Endothelial cell of umbilical vein (primary cell): ENCODE results near the gene RNF213. TPM values are rescaled to one million over a fixed set of nuclear protein-coding genes. Genes with fewer than 3 reads are reported as not detected.

Source experiments
- BruUV-seq: library from RNA; stranded (reverse); fragments of 400-500 nt; replicated peaks from 2 replicates; lab custom pipeline; 2021; lab: Mats Ljungman, UMichigan
- CTCF ChIA-PET: fragments of 300-600, 350-600 bp; sonication (Branson Sonifier 250); formaldehyde crosslinking; loops from one replicate; lab custom pipeline; 2021; ENCODE audit warnings: antibody characterized with exemption, inconsistent platforms; lab: Charles Lee
- POLR2A ChIA-PET: fragments of 300-600, 350-600 bp; sonication (Branson Sonifier 250); formaldehyde crosslinking; loops from one replicate; lab custom pipeline; 2021; ENCODE audit warnings: antibody characterized with exemption, inconsistent platforms; lab: Charles Lee
- DNase-seq: peaks from one replicate; pipeline ENCODE4 v3.0.0-alpha.2; 2011; ENCODE audit warnings: low read depth, low spot score
- FAIRE-seq: peaks from 2 replicates; lab custom pipeline; 2011; peaks lifted over from hg19 to GRCh38; lab: Jason Lieb, UNC
- H2AFZ ChIP-seq: 2 replicates; pipeline ENCODE4 v1.6.0; 2012; ENCODE audit warnings: low read depth, low read length, control low read depth, inconsistent platforms
- H3K27ac ChIP-seq: 2 replicates; pipeline ENCODE4 v1.5.1; 2011; ENCODE audit warnings: low read depth, mild to moderate bottlenecking, control low read depth, low read length, moderate library complexity; ENCODE audit not compliant: insufficient read depth
- H3K27me3 ChIP-seq, 2 experiments: 2 replicates each; pipeline versions ENCODE4 v1.6.0 to v1.6.1; 2011; ENCODE audit warnings: low read length in 2 of 2, mixed read lengths in 1 of 2; ENCODE audit not compliant: control insufficient read depth in 2 of 2, insufficient read depth in 2 of 2
- H3K36me3 ChIP-seq, 2 experiments: 2 replicates in 1 of 2; 3 replicates in 1 of 2; pipeline ENCODE4 v1.5.1; 2011; ENCODE audit warnings: low read length in 2 of 2, mild to moderate bottlenecking in 1 of 2, moderate library complexity in 1 of 2; ENCODE audit not compliant: control insufficient read depth in 2 of 2, insufficient read depth in 2 of 2; ENCODE audit errors: extremely low read depth in 1 of 2
- H3K4me1 ChIP-seq: 3 replicates; pipeline ENCODE4 v1.5.1; 2011; ENCODE audit warnings: mild to moderate bottlenecking, low read length; ENCODE audit not compliant: control insufficient read depth, insufficient read depth; ENCODE audit errors: extremely low read depth
- H3K4me2 ChIP-seq: 2 replicates; pipeline ENCODE4 v1.6.1; 2011; ENCODE audit warnings: low read length, control low read depth, mixed read lengths; ENCODE audit not compliant: insufficient read depth
- H3K4me3 ChIP-seq, 3 experiments: fragments of 200-600 bp in 1 of 3; sonication (generic), shearing (Covaris generic) in 1 of 3; replicated peaks in 1 of 3; 2 replicates each; pipeline ENCODE4 v1.5.1; 2011 to 2016; ENCODE audit warnings: control low read depth in 3 of 3, low read length in 3 of 3, mild to moderate bottlenecking in 2 of 3, inconsistent platforms in 1 of 3, low read depth in 1 of 3, moderate library complexity in 1 of 3; ENCODE audit not compliant: insufficient read depth in 1 of 3
- H3K79me2 ChIP-seq: 2 replicates; pipeline ENCODE4 v1.6.0; 2012; ENCODE audit warnings: low read length, inconsistent platforms; ENCODE audit not compliant: control insufficient read depth, insufficient read depth
- H3K9ac ChIP-seq: replicated peaks from 2 replicates; pipeline ENCODE3; 2011; ENCODE audit warnings: low read length, control low read depth; ENCODE audit not compliant: insufficient read depth; ENCODE audit errors: extremely low read depth
- H3K9me1 ChIP-seq: replicated peaks from 3 replicates; pipeline ENCODE4 v1.6.0; 2011; ENCODE audit warnings: mild to moderate bottlenecking, low read length; ENCODE audit not compliant: control insufficient read depth, insufficient read depth; ENCODE audit errors: extremely low read depth
- H3K9me3 ChIP-seq: replicated peaks from 2 replicates; pipeline ENCODE4 v1.5.1; 2012; ENCODE audit warnings: low read length, inconsistent platforms; ENCODE audit not compliant: control insufficient read depth, insufficient read depth
- H4K20me1 ChIP-seq: replicated peaks from 2 replicates; pipeline ENCODE3; 2011; ENCODE audit warnings: mild to moderate bottlenecking, low read length; ENCODE audit not compliant: control insufficient read depth, insufficient read depth; ENCODE audit errors: extremely low read depth
- CTCF ChIP-seq, 2 donors: IDR thresholded peaks; 1 replicate in 1 of 2; 2 replicates in 1 of 2; pipeline ENCODE4 v1.5.1; 2011; ENCODE audit warnings: low read length in 2 of 2, mild to moderate bottlenecking in 2 of 2, moderate library complexity in 2 of 2, control low read depth in 1 of 2, inconsistent platforms in 1 of 2, low read depth in 1 of 2; ENCODE audit not compliant: insufficient read depth in 1 of 2; ENCODE audit errors: extremely low read depth in 1 of 2
- EZH2 ChIP-seq: IDR thresholded peaks from 2 replicates; pipeline ENCODE4 v1.6.1; 2012; ENCODE audit warnings: borderline replicate concordance, low read depth, mild to moderate bottlenecking, moderate library complexity, low read length, inconsistent platforms; ENCODE audit not compliant: severe bottlenecking
- FOS ChIP-seq: IDR thresholded peaks from 2 replicates; pipeline ENCODE4 v1.6.1; 2011; ENCODE audit warnings: mild to moderate bottlenecking, low read length, moderate library complexity, borderline replicate concordance; ENCODE audit not compliant: insufficient read depth
- GATA2 ChIP-seq: IDR thresholded peaks from 2 replicates; pipeline ENCODE4 v1.7.0; 2011; ENCODE audit warnings: low read depth, mild to moderate bottlenecking, moderate library complexity, mixed read lengths, low read length; ENCODE audit not compliant: insufficient read length, insufficient read depth
- JUN ChIP-seq: IDR thresholded peaks from 2 replicates; pipeline ENCODE4 v1.6.1; 2011; ENCODE audit warnings: borderline replicate concordance, low read depth; ENCODE audit not compliant: insufficient read length, insufficient read depth
- MAX ChIP-seq: IDR thresholded peaks from 2 replicates; pipeline ENCODE4 v1.6.1; 2011; ENCODE audit not compliant: insufficient read depth, insufficient read length
- MYC ChIP-seq: IDR thresholded peaks from one replicate; pipeline ENCODE4 v1.6.1; 2011; ENCODE audit warnings: mild to moderate bottlenecking, low read depth, low read length
- POLR2A ChIP-seq: IDR thresholded peaks from 2 replicates; pipeline ENCODE4 v1.6.1; 2012; ENCODE audit warnings: low read depth, mild to moderate bottlenecking, control low read depth, low read length
- POLR2AphosphoS5 ChIP-seq: IDR thresholded peaks from 2 replicates; pipeline ENCODE4 v1.6.1; 2012; ENCODE audit warnings: low read depth, mild to moderate bottlenecking, control low read depth, low read length, moderate library complexity; ENCODE audit not compliant: insufficient read depth
- dilution Hi-C: fragments of 300-500 bp; cut with MboI; formaldehyde crosslinking; loops from one replicate; pipeline ENCODE4 v1.15.0; 2019; ENCODE audit warnings: low sequenced_read_pairs; ENCODE audit not compliant: extremely low pct_ligation_motif_present
- intact Hi-C: fragments of 100-400 bp; cut with micrococcal nuclease; formaldehyde crosslinking; loops from one replicate; pipeline ENCODE4 v1.10.0; 2022
- polyA plus RNA-seq, 4 experiments: library from polyadenylated mRNA; depleted of rRNA in 3 of 4; stranded (reverse) in 3 of 4; unstranded in 1 of 4; fragments of >200 nt; gene quantifications; 2 replicates each; pipeline versions ENCODE4 v1.2.1 to v1.2.3, GENCODE V29; 2011 to 2012; ENCODE audit warnings: missing spikeins in 1 of 4
- total RNA-seq: library from RNA; stranded (reverse); gene quantifications from 2 replicates; pipeline ENCODE4 v1.2.3, GENCODE V29; 2021

Gene RNF213
- total and polyA plus RNA-seq, 2 donors (not counting 3 experiments of a cell fraction or from before 2014, with no cell fraction given): 36.5 to 116 TPM

GRCh38 chr17:80367503-80367902 lies 106.9 kb downstream of the RNF213 start:
- Histone ChIP-seq H3K79me2 (no peaks in the 10 kb centered on the region), H4K20me1 (no peaks in the 10 kb centered on the region), H2AFZ (no peak overlapping the region), H3K9ac (no peak overlapping the region), H3K4me1 (no peaks in the 10 kb centered on the region), H3K27me3 (no peaks in the 10 kb centered on the region), H3K4me2 (no peak overlapping the region), H3K4me3 (no peak overlapping the region), H3K9me3 (no peaks in the 10 kb centered on the region), H3K27ac (no peak overlapping the region), H3K36me3 (peaks cover 27 to 50% of the 10 kb centered on the region in 2 experiments), H3K9me1 (no peaks in the 10 kb centered on the region)
- DNase-seq (no peak), FAIRE-seq (peak; percentile 26)
- CTCF ChIA-PET: no interaction called here
- dilution Hi-C loops: no loop called here
- intact Hi-C loops: loop anchor here (10.0 kb wide), 1 partner anchor 263 kb away; the partner anchor contains the start of gene GAA
- TF ChIP-seq GATA2 (no peak), POLR2A (no peak), MYC (no peak), POLR2AphosphoS5 (no peak), FOS (no peak), MAX (no peak), JUN (no peak), EZH2 (no peak), CTCF (IDR thresholded peaks at IDR 0.05; ENCODE audit: extremely low read depth in 1 of 2, insufficient read depth in 1 of 2, low read depth in 1 of 2, low read length in 2 of 2) (no peak)
- BruUV-seq: no TSS peak
- POLR2A ChIA-PET: no interaction called here
